Stimulated activated CD4-positive, alpha-beta T cell treated with anti-CD3 and anti-CD28 coated beads, Interleukin-1b, Interleukin-23, amount 100 ng/mL, for 4 hours (primary cell): ENCODE results near the gene KCNH5.

Experiments used
- DNase-seq, 2 donors: peaks; one replicate each; pipeline ENCODE4 v3.0.0-alpha.2; 2020; ENCODE audit warnings: low read depth in 2 of 2

Gene KCNH5

GRCh38 chr14:63045234-63045611 is at the start of gene KCNH5:
KCNH5 (minus strand) TSS chr14:63045458; CDS start chr14:63045186, 272 bp downstream.
- peak in 1 of 2 donors; percentile 3 for DNase-seq

- no peak for DNase-seq
Measured at GRCh38 chr14:63091394-63091996, 46.2 kb upstream of the KCNH5 start.

- no peak for DNase-seq
Measured at GRCh38 chr14:63088865-63089264, 43.6 kb upstream of the KCNH5 start.

GRCh38 chr14:63078569-63078968 is 33.3 kb upstream of the KCNH5 start:
- DNase-seq = no peak

- no peak for DNase-seq
Measured at GRCh38 chr14:63076488-63076887, 31.2 kb upstream of the KCNH5 start.

- no peak for DNase-seq
Measured at GRCh38 chr14:63055631-63056030, 10.4 kb upstream of the KCNH5 start.

- no peak for DNase-seq
Measured at GRCh38 chr14:63051992-63052391, 6.7 kb upstream of the KCNH5 start.

- DNase-seq = no peak
Measured at GRCh38 chr14:63051301-63051700, 6.0 kb upstream of the KCNH5 start.

GRCh38 chr14:63050694-63051093 is 5.4 kb upstream of the KCNH5 start:
- no peak for DNase-seq

GRCh38 chr14:63046339-63047268 is 1.3 kb upstream of the KCNH5 start:
- DNase-seq = no peak

GRCh38 chr14:63045612-63046320 is 508 bp upstream of the KCNH5 start:
- no peak for DNase-seq

GRCh38 chr14:63039866-63040265 is 5.4 kb downstream of the KCNH5 start:
- no peak for DNase-seq

- DNase-seq = no peak
Measured at GRCh38 chr14:63032641-63033040, 12.6 kb downstream of the KCNH5 start.

- DNase-seq = no peak
Measured at GRCh38 chr14:63032076-63032475, 13.2 kb downstream of the KCNH5 start.

GRCh38 chr14:63030113-63030512 is 15.1 kb downstream of the KCNH5 start:
- DNase-seq = no peak

- no peak for DNase-seq
Measured at GRCh38 chr14:63027719-63028118, 17.5 kb downstream of the KCNH5 start.

GRCh38 chr14:63026491-63026890 is 18.8 kb downstream of the KCNH5 start:
- DNase-seq = no peak

GRCh38 chr14:63014621-63015020 is 30.6 kb downstream of the KCNH5 start:
- no peak for DNase-seq

- DNase-seq = no peak
Measured at GRCh38 chr14:63012171-63012570, 33.1 kb downstream of the KCNH5 start.

- no peak for DNase-seq
Measured at GRCh38 chr14:63011623-63012022, 33.6 kb downstream of the KCNH5 start.

- no peak for DNase-seq
Measured at GRCh38 chr14:63009495-63009894, 35.8 kb downstream of the KCNH5 start.

- DNase-seq = no peak
Measured at GRCh38 chr14:63006531-63006930, 38.7 kb downstream of the KCNH5 start.

GRCh38 chr14:62994096-62994495 is 51.2 kb downstream of the KCNH5 start:
- no peak for DNase-seq
